Endothelial cell of hepatic sinusoid (primary cell): Measurements from ENCODE around the gene DDT.
"Not testable (repeated sequence)": the region's sequence is repeated elsewhere in the genome, so short reads cannot be mapped to it uniquely, and the experiment has no call there.

Experiments
- in situ Hi-C: cut with HindIII; loops from 2 replicates; pipeline ENCODE4 v1.10.0; 2017; ENCODE audit warnings: low sequenced_read_pairs

Gene DDT

DNA sequence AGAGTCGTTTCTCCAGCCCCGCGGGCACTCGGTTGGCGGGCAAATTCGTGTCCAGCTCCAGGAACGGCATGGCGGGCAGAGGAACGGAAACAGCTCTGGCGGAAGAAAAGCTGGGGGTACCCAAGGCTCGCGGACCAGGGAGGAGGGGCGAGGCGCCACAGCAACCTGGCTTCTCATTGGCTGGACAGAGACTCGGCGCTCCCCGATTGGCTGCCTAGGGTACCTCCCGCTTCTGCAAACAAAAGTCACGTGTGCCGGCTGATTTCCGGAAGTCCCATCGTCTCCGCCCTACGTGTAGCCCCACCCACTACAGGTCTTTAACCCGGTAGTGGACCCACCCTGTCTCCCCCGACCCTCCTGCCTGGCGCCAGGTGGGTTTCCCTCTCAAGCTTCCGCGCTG lies at the start of gene DDT:
Gene DDT, minus strand, starts transcription at position 97 of the 400 bp plus-strand sequence. Its CDS starts 27 bp downstream, at position 70.
- in situ Hi-C loops = not testable (repeated sequence)

GRCh38 chr22:24023204-24023789 lies 49.1 kb upstream of the DDT start:
- in situ Hi-C loops = no loop called here

- in situ Hi-C loops = no loop called here
Observed at GRCh38 chr22:24021304-24021703, 47.1 kb upstream of the DDT start.

- in situ Hi-C loops = no loop called here
Observed at GRCh38 chr22:24016156-24016555, 41.9 kb upstream of the DDT start.

GRCh38 chr22:24011735-24012068 lies 37.5 kb upstream of the DDT start:
- in situ Hi-C loops = no loop called here

DNA sequence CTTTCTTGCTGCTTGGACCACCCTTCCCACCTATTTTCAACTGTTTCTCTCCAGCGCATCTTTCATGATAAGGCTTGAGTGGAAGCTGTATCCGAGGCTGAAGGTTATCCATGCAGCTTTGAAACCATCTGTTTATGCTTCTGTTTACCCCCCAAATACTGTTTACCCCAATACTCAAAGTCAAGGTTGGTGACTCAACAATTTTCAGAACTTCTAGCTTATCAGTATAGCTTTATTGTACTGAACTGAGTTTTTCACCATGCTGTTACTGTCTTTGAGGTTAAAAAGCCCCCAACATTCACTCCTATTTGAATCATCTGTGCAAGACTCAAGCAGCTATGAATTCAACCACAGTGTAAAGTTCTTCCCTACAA lies 35.8 kb upstream of the DDT start:
- in situ Hi-C loops = no loop called here

- in situ Hi-C loops = loop anchor here (10.0 kb wide), 1 partner anchor 145 kb away; no protein-coding TSS in a partner anchor
Observed at GRCh38 chr22:24009227-24010017, 35.2 kb upstream of the DDT start.

DNA sequence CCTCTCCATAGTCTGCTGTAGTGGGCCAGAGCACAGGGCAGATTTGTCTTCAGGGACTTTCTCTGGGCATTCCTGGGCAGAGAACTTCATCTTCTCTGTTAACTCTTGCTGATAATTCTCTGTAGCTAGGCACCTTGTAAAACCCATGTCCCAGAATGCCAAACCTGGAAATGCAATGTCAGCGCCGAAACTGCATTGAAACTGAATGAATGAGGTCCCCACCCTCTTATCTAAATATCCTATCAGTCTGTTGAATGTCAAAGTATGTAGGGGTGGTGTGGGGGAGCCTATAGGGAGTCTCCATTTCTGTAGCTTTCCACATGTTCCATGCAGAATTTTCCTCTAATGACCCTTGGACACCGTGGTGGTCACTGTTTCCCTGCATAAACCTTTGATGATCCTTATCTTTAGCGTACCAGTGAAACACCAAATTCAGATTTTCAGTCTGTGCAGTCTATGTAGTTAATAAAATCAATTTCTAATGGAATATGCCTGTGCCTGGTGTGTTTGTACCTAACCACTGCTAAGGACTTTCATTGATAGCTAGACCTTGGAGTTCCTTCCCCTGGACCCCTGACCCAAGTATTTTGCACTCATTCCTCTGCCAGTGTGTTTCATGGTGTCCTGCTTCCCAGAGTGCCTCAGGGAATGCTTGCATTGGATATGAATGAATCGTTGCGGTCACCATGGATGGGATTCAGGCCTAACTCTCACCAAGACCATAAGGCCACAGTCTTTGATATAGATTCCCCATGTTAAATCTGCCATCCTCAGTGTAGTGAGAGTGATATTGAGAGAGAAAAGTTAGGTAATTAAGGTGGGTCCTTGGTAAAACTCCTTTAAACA lies 34.4 kb upstream of the DDT start:
- in situ Hi-C loops = loop anchor here (10.0 kb wide), 1 partner anchor 146 kb away; no protein-coding TSS in a partner anchor

DNA sequence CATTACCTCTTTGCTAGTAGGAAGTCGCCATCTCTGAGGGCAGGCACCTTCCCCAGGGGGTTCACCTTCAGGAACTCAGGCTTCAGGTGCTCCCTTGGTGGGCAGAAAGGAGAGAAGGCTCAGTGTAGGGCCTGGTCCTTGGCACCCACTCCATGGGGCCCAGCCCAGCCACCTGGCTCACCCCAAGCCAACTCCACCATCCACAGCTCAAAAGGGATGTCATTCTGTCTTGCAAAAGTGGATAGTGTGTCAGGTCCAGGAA lies 33.7 kb upstream of the DDT start:
- in situ Hi-C loops = loop anchor here (10.0 kb wide), 1 partner anchor 147 kb away; no protein-coding TSS in a partner anchor

DNA sequence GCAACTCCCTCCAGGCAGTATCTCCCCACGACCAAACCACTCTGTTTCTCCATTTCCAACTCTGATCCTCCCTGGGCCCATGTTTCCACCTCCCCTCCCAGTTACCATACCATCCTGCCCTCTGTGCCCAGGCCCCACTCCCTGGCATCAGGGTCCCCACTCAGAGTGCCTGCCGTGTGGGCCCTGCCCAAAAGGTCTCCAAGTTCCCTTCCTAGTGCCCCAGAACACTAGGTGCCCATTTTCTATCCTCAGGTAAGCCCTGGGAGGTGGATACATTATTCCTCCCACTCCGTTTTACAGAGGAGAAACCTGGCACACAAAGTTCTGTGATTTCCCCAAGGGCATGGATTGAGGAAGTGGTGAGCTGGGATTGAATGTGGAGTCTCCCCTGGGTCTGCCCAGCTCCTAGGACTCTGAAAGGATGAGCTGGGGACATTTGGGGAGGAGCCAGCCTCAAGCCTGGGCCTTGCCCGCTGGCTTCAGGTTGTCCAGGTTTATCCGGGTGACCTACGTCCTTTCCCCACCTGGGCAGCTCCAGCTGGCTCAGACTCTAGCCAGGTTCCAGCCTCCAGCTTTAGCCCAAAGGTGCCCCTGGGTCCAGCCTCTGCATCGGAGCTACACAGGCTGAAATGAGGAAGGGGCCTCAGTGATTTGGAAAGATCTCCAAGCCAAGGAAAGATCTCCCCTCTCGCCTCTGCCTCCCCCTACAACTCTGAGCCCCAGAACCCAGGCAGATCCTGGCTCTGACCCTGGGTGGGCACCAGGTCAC lies 33.2 kb upstream of the DDT start:
- in situ Hi-C loops = loop anchor here (10.0 kb wide), 1 partner anchor 147 kb away; no protein-coding TSS in a partner anchor

- in situ Hi-C loops = loop anchor here (10.0 kb wide), 1 partner anchor 148 kb away; no protein-coding TSS in a partner anchor
Observed at GRCh38 chr22:24006914-24007214, 32.6 kb upstream of the DDT start.

- in situ Hi-C loops = loop anchor here (10.0 kb wide), 1 partner anchor 148 kb away; no protein-coding TSS in a partner anchor
Observed at GRCh38 chr22:24006207-24006913, 32.1 kb upstream of the DDT start.

DNA sequence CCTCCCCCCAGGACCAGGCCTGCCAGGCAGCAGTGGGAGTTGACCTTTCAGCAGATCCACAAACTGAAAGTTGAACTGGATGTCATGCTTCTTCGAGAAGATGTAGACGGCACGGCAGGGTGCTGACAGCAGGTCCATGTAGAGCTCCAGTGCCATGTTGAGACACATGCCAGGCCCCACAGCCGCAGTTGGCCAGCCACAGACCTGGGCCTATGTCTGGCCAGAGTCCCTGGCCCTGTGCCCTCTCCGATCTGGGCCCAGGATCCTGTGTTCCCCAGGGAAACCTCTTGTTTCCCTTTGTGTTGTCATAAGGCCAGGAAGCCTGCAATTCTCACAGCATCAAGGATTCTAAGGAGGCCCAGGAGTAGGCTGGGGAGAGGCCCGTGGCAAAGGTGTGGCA lies 31.0 kb upstream of the DDT start, which contains the start of gene GSTT4:
Gene GSTT4, minus strand, starts transcription at position 253 of the 400 bp plus-strand sequence. Its CDS starts 97 bp downstream, at position 156.
- in situ Hi-C loops = loop anchor here (10.0 kb wide), 1 partner anchor 150 kb away; no protein-coding TSS in a partner anchor

DNA sequence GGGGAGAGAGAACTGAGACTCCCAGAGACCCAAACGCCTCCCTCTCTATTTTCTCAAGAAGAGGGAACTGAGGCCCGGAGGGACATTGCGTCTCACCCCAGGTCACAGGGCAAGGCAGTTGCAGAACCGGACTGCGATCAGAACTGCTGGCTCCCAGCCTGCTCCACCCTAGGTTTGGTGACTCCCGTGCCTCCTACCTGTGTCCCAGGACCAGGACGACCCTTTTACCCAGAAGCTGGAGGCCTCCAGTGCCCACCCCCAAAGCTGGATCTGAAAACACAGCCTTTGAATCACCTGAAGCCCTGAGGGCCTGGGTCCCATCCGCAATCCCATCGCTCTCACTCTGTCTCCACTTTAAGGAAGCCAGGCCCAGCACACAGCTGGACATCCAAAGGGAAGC lies 29.6 kb upstream of the DDT start:
- in situ Hi-C loops = loop anchor here (10.0 kb wide), 1 partner anchor 151 kb away; no protein-coding TSS in a partner anchor

DNA sequence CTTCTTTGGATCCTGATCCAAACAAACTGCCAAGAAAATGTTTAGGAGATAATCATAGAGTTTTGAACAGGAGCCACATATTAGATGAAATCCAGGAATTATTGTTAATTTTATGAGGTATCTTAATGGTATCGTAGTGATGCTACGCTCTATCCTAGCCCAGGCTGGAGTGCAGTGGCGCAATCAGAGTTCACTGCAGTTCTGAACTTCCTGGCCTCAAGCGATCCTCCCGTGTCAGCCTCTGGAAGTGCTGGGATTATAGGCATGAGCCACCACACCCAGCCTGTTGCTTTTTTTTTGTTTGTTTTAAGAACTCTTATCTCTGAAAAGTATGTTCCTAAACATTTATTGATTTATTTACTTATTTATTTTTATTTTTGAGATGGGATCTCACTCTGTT lies 28.6 kb upstream of the DDT start:
- in situ Hi-C loops = loop anchor here (10.0 kb wide), 1 partner anchor 152 kb away; no protein-coding TSS in a partner anchor

DNA sequence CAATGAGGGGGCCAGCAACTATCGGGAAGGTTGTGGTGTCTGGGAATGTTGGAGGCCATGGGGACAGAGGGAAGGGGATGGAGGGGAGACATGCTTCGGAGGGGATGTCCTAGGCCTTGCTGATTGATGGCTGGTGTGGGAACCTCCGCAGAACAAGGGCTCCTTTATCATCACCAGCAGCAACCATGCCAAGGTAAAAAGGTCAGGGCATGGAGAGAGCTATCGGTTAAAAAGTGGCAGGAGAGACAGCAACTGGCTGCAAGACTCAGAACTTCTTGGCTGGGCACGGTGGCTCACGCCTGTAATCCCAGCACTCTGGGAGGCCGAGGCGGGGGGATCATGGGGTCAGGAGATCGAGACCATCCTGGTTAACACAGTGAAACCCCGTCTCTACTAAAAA lies 28.0 kb upstream of the DDT start:
- in situ Hi-C loops = loop anchor here (10.0 kb wide), 1 partner anchor 153 kb away; no protein-coding TSS in a partner anchor

DNA sequence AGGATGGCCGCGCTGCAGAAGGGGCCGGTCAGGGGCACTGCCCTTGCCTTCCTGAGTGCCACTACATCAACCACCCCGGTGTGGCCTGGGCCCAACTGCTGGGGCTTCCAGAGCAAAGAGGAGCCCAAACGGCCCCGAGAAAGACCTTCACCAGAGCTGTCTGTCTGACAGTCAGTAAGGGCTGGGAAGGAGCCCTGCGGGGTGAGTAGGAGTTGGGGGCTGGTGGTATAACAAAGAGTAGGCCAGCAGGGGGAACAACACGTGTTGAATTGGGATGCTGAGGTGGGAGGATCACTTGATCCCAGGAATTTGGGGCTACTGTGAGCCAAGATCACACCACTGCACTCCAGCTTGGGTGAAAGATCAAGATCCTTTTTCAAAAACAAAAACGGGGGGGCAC lies 27.1 kb upstream of the DDT start:
- in situ Hi-C loops = loop anchor here (10.0 kb wide), 1 partner anchor 153 kb away; no protein-coding TSS in a partner anchor

GRCh38 chr22:23999779-24000178 lies 25.5 kb upstream of the DDT start:
- in situ Hi-C loops = loop anchor here (10.0 kb wide), 1 partner anchor 155 kb away; no protein-coding TSS in a partner anchor

GRCh38 chr22:23997092-23997491 lies 22.9 kb upstream of the DDT start:
- in situ Hi-C loops = no loop called here
